RCC 7860 (cell line): ENCODE results near the gene USP28.
A peak's percentile ranks its signal among the peaks of the same experiment; 100 is the strongest.
"Not testable (repeated sequence)": the region's sequence is repeated elsewhere in the genome, so short reads cannot be mapped to it uniquely, and the experiment has no call there.

Source experiments
- DNase-seq: peaks from one replicate; pipeline ENCODE4 v3.0.0-alpha.2; 2015; ENCODE audit warnings: low spot score
- FAIRE-seq: peaks from 2 replicates; lab custom pipeline; 2012; peaks lifted over from hg19 to GRCh38; lab: Jason Lieb, UNC

USP28 gene

DNA sequence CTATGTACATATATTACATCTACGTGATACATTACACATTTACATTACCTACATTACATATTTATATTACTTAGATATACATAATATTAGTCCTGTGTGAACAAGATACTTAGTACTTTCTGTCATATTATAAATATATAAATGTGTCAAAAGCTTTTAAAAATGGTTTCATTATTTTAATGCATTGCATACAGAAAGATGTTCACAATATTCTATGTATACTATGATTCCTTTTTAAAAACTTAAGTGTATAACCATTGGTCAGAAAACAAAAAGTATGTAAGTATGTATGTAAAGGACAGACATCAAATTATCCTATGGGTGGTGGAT, 101.2 kb downstream of the USP28 start:
- DNase-seq (no peak), FAIRE-seq (no peak)

GRCh38 chr11:113773416-113774173, 101.8 kb downstream of the USP28 start, which contains the start of gene ZW10:
Gene ZW10, minus strand, starts transcription at chr11:113773692. Its CDS starts 26 bp downstream, at chr11:113773666.
- FAIRE-seq (peak; percentile 63), DNase-seq (peak; percentile 82)

DNA sequence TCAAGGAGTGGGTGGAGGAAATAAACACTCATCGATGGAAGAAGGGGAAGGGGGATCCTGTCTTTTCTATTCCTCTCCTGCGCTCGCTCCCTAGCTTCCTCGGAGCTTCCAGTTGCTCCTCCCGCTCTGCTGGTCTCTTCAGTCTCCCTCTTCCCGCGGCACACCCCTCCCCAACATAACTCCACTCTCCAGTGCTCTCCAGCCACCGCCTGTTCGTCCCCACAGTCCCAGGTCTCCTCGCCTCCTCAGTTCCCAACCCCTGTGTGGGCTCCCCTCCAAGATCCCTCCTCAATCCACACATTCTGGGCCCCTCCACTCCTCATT, 102.3 kb downstream of the USP28 start:
- DNase-seq, result no peak
- no peak for FAIRE-seq

- no peak for FAIRE-seq
- no peak for DNase-seq
Measured at GRCh38 chr11:113771964-113772363, 103.4 kb downstream of the USP28 start.

GRCh38 chr11:113764527-113765219, 110.7 kb downstream of the USP28 start:
- no peak for FAIRE-seq
- no peak for DNase-seq

- DNase-seq, FAIRE-seq: not testable (repeated sequence)
Measured at GRCh38 chr11:113763040-113763439, 112.3 kb downstream of the USP28 start.

GRCh38 chr11:113760241-113760640, 115.1 kb downstream of the USP28 start:
- DNase-seq (no peak), FAIRE-seq (no peak)

DNA sequence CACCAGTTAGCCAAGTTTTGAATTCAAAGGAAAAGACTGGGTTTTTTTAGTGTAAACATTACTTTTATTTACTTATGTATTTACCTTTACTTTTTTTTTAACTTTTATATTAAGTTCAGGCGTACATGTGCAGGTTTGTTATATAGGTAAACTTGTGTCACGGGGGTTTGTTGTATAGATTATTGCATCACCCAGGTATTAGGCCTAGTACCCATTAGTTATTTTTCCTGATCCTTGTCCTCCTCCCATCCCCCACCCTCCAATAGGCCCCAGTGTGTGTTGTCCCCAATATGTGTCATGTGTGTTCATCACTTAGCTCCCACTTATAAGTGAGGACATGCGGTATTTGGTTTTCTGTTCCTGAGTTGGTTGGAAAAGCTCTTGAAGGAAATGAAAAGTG, 122.4 kb downstream of the USP28 start:
- no peak for FAIRE-seq
- DNase-seq, result no peak
